Type B pancreatic cell (in vitro differentiated cells): ENCODE data around the gene LSG1. TPM values are rescaled to one million over a fixed set of nuclear protein-coding genes. Genes with fewer than 3 reads are reported as not detected.

Experiments
- DNase-seq: peaks from one replicate; pipeline ENCODE4 v3.0.0; 2021; ENCODE audit warnings: mixed read lengths; ENCODE audit not compliant: unreplicated experiment; ENCODE audit errors: extremely low spot score
- H3K27ac Mint-ChIP-seq: 2 replicates; pipeline ENCODE4 v1.8.0; 2021; ENCODE audit warnings: mild to moderate bottlenecking, mixed read lengths
- H3K27me3 Mint-ChIP-seq: 2 replicates; pipeline ENCODE4 v1.8.0; 2021; ENCODE audit warnings: mixed read lengths
- H3K36me3 Mint-ChIP-seq: 2 replicates; pipeline ENCODE4 v1.8.0; 2021; ENCODE audit warnings: mixed read lengths
- H3K4me1 Mint-ChIP-seq: one replicate; pipeline ENCODE4 v1.8.0; 2021; ENCODE audit warnings: mixed read lengths; ENCODE audit not compliant: unreplicated experiment
- H3K4me3 Mint-ChIP-seq: 2 replicates; pipeline ENCODE4 v1.8.0; 2021; ENCODE audit warnings: mild to moderate bottlenecking, mixed read lengths
- H3K9me3 Mint-ChIP-seq: 2 replicates; pipeline ENCODE4 v1.8.0; 2021; ENCODE audit warnings: mixed read lengths
- CTCF ChIP-seq: fragments of 200-600 bp; sonication (generic); conservative IDR thresholded peaks from 2 replicates; pipeline ENCODE4 v1.5.0; 2021; ENCODE audit warnings: antibody characterized with exemption, mild to moderate bottlenecking
- total RNA-seq: library from RNA; stranded (reverse); gene quantifications from 2 replicates; pipeline ENCODE4 v1.2.1, GENCODE V29; 2021; ENCODE audit warnings: low replicate concordance

Gene LSG1
- total RNA-seq, 1 donor from 2014 or later = 45.3 TPM

GRCh38 chr3:194602669-194603171, 69.3 kb downstream of the LSG1 start:
- DNase-seq = no peak
- no peak overlapping the region for H3K27ac Mint-ChIP-seq
- H3K9me3 Mint-ChIP-seq = no peaks in the 10 kb centered on the region
- H3K4me3 Mint-ChIP-seq = no peak overlapping the region
- H3K4me1 Mint-ChIP-seq = peaks cover 13% of the 10 kb centered on the region
- no peak for TF ChIP-seq CTCF
- no peaks in the 10 kb centered on the region for H3K27me3 Mint-ChIP-seq
- H3K36me3 Mint-ChIP-seq = peaks cover 17% of the 10 kb centered on the region

- H3K4me1 Mint-ChIP-seq = peaks cover 4% of the 10 kb centered on the region
- H3K27me3 Mint-ChIP-seq = no peaks in the 10 kb centered on the region
- peaks cover 14% of the 10 kb centered on the region for H3K36me3 Mint-ChIP-seq
- no peak for DNase-seq
- H3K9me3 Mint-ChIP-seq = no peaks in the 10 kb centered on the region
- H3K27ac Mint-ChIP-seq = no peak overlapping the region
- H3K4me3 Mint-ChIP-seq = no peak overlapping the region
- no peak for TF ChIP-seq CTCF
These were observed 73.0 kb downstream of the LSG1 start for GRCh38 chr3:194598771-194599557.

DNA sequence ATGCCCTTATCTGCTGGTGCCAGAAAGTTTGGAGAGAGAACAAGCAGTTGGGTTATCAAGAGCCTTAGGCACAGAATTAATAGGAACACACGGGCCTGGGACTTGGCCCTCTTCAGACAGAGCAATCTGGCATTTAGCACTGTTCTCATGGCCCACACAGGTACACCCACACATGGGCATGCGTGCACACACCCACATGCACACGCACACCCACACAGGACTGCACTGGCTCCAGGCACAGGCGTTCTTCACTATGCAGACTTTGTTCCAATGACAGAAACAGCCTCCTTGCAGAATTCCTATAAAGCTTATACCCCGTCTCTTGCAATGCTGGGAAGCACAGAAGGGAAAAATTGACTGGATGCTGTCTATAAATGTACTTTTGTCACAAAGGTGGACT, 75.1 kb downstream of the LSG1 start:
- Mint-ChIP-seq H3K27ac (no peak overlapping the region), H3K36me3 (peaks cover 9% of the 10 kb centered on the region), H3K27me3 (no peaks in the 10 kb centered on the region), H3K4me3 (no peak overlapping the region), H3K4me1 (peaks cover 4% of the 10 kb centered on the region), H3K9me3 (no peaks in the 10 kb centered on the region)
- no peak for TF ChIP-seq CTCF
- no peak for DNase-seq

- no peak overlapping the region for H3K27ac Mint-ChIP-seq
- TF ChIP-seq CTCF = no peak
- no peaks in the 10 kb centered on the region for H3K4me1 Mint-ChIP-seq
- no peaks in the 10 kb centered on the region for H3K9me3 Mint-ChIP-seq
- no peaks in the 10 kb centered on the region for H3K27me3 Mint-ChIP-seq
- no peak overlapping the region for H3K4me3 Mint-ChIP-seq
- DNase-seq = no peak
- H3K36me3 Mint-ChIP-seq = no peaks in the 10 kb centered on the region
These were observed 78.9 kb downstream of the LSG1 start for GRCh38 chr3:194592798-194593752.

Other genes starting within 250 kb of the LSG1 start
- gene ATP13A3, start 185.2 kb downstream of the LSG1 start, total RNA-seq = 73.8 and 80.3 TPM in 2 replicates
- 7.9 and 22.8 TPM in 2 replicates for gene TMEM44, start 38.8 kb downstream of the LSG1 start, total RNA-seq
- 9.3 and 13.9 TPM in 2 replicates for gene FAM43A, start 13.7 kb upstream of the LSG1 start, total RNA-seq